Measurements from ENCODE around the gene SP140L.

DNA sequence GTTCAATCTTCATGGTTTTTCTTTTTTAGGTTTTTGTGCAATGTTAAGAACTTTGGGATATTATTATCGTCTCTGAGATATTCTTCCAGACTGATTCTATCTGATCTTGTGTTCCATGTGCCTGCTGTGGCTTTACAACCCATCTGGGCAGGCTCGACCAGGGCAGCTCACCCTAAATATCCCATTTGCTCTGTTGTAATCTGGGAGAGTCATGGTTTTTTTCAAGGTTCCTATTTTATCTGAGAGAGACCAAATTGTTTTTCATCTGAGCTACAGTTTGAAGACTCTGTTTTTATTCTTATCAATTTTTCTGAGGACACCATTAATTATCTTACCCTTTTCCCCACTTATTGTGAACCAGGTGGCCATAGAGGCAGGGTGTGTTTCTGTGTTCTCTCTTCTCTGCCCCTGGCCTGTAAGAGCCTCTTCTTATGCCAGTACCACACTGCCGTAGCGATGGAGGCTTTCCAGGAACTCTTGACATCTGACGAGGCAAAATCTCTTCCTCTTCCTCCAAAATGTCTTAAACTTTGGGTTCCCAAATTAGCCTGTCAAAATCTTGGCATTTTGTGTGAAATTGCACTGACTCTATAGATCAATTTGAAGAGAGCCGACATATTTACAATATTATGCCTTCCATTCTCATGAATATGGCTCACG is 3.1 kb downstream of the SP140L start:
- TF ChIP-seq, protein P1, sequence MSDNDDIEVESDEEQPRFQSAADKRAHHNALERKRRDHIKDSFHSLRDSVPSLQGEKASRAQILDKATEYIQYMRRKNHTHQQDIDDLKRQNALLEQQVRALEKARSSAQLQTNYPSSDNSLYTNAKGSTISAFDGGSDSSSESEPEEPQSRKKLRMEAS (IDR thresholded peaks at IDR 0.05; ENCODE audit: low read depth), result no peak
- TF ChIP-seq, protein P2, sequence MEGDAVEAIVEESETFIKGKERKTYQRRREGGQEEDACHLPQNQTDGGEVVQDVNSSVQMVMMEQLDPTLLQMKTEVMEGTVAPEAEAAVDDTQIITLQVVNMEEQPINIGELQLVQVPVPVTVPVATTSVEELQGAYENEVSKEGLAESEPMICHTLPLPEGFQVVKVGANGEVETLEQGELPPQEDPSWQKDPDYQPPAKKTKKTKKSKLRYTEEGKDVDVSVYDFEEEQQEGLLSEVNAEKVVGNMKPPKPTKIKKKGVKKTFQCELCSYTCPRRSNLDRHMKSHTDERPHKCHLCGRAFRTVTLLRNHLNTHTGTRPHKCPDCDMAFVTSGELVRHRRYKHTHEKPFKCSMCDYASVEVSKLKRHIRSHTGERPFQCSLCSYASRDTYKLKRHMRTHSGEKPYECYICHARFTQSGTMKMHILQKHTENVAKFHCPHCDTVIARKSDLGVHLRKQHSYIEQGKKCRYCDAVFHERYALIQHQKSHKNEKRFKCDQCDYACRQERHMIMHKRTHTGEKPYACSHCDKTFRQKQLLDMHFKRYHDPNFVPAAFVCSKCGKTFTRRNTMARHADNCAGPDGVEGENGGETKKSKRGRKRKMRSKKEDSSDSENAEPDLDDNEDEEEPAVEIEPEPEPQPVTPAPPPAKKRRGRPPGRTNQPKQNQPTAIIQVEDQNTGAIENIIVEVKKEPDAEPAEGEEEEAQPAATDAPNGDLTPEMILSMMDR (IDR thresholded peaks at IDR 0.05), result no peak
- TF ChIP-seq YY1 (IDR thresholded peaks at IDR 0.05; ENCODE audit: low read depth) (no peak), NFIC (IDR thresholded peaks at IDR 0.05; ENCODE audit: borderline replicate concordance) (no peak), TCF12 (IDR thresholded peaks at IDR 0.05) (no peak), RFX5 (IDR thresholded peaks at IDR 0.05; ENCODE audit: low read length) (no peak), TAF1 (IDR thresholded peaks at IDR 0.05; ENCODE audit: borderline replicate concordance, low read depth, low read length) (no peak), GABPA (IDR thresholded peaks at IDR 0.05; ENCODE audit: low read depth) (no peak)

All from SK-N-SH (cell line).